Measurements from ENCODE around the gene NFATC2. TPM values are rescaled to one million over a fixed set of nuclear protein-coding genes. Genes with fewer than 3 reads are reported as not detected.

Gene NFATC2
- polyA plus RNA-seq, 5 donors: 5.8 to 10.1 (median 8.7) TPM

DNA sequence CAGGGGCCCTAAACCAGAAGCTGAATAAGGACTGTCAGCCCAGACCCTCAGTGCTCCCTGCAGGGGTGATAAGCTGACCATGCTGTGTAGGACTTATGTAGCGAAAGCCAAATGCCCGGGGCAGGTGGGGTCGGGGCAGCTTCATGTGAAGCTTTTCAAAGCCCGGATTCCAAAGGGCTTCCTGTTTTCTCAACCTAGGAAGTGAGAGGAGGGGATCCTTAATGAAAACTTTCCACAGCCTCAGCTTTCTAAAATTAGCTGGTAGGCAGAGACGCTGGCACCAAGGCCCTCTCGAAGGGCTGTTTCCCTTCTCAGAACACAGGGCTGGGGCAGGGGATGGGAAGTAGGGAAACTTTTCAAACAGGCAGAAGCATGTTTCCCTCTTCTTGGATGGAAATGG is 148.9 kb downstream of the NFATC2 start:
- no peak for DNase-seq

DNA sequence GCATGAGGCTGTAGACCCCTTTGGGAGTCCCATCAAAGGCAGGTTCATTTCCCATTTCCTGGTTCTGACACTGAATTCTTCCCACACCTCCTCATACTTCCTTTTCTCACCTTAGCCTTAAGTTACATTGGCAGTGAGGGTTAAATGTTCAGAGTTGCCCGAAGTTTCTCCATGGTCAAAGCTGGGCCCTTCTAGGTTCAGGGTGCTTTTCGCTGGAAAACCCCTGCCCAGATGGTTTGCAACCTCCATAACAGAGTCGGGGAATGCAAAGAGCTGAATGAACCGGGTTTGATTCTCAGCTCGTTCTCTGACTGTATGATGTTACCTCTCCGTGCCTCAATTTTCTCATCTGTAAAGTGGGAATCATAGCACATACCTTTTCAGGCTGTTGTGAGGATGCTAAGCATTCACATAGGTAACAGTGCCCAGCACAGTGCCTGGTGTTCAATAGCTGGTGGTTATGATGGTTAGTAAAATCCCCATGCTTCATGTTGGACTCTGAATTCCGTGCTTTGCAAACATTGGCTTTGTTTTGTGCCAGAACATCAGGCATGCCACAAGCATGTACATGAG is 149.8 kb downstream of the NFATC2 start:
- no peak for DNase-seq

- DNase-seq: no peak
These were observed 150.6 kb downstream of the NFATC2 start for GRCh38 chr20:51391926-51392325.

GRCh38 chr20:51389543-51390264 is 152.8 kb downstream of the NFATC2 start:
- DNase-seq: no peak

DNA sequence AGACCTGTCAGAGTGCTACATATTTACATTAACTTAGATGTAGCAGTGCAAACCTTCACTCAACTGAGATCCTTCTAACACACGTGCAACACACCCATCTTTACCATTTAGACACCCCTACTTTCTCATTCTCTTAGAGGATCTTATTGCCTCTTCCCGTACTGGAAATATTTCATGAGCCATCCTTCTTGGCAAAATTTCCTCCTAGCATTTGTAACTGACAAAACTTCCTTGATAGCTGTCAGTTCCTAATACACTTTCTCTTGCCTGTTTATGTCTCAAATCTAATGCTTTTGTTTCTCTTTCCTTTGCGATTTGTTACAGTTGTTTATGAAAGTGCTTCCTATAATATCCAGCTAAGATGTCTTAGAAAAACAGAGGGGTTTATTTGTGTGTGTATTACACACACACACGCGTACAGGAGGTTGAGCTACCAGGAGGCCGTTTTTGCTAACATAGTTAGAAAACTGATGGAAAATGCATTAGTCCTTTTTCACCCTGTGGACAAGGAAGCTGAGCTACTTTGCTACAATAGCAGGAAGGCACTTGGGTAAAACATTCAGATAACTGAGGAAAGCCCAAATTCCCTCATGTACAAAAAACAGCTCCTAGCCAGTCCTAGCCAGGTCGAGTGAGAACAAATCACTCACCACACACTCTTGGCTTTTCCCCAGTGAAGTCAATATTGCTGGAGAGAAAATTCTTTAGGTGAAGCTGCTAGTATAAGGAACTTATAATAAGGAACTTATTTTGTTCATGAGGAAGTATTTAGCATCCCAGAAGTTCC is 153.6 kb downstream of the NFATC2 start:
- no peak for DNase-seq

GRCh38 chr20:51388227-51388626 is 154.3 kb downstream of the NFATC2 start:
- no peak for DNase-seq

DNA sequence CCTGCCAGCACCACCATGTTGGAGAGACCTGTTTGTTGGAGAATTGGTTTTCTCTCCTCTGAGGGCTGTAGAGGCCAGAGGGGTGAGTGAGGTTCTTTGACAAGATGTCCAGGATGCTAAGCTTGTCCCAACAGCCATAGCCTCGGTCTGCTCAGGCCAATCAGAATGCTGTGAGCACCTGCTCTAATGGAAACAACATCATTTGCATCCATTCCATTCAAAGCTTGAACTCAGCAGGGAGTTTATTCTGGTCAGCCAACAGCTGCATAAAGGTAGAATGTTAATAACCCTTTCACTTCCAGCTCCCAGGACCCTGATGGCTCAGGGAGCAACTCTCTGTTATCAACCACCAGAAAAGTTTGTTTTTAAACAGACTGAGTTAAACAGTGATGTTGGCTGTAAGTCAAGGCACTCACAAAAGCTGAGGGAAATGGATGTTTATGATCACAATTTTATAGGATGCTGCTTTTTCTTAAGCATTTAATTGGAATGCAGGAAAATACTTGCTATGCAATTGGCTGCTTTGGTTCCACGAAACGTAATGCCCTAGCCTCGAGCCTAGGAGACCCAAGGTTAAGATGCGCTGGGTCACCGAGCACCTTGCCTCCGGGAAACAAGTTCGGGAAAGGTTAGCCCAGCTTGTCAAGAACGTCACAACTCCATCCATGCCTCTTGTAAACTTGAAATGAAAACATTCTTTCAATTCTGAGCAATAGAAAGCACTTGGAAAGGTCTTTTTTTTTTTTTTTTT is 155.2 kb downstream of the NFATC2 start:
- no peak for DNase-seq

GRCh38 chr20:51386586-51386985 is 155.9 kb downstream of the NFATC2 start:
- no peak for DNase-seq

DNA sequence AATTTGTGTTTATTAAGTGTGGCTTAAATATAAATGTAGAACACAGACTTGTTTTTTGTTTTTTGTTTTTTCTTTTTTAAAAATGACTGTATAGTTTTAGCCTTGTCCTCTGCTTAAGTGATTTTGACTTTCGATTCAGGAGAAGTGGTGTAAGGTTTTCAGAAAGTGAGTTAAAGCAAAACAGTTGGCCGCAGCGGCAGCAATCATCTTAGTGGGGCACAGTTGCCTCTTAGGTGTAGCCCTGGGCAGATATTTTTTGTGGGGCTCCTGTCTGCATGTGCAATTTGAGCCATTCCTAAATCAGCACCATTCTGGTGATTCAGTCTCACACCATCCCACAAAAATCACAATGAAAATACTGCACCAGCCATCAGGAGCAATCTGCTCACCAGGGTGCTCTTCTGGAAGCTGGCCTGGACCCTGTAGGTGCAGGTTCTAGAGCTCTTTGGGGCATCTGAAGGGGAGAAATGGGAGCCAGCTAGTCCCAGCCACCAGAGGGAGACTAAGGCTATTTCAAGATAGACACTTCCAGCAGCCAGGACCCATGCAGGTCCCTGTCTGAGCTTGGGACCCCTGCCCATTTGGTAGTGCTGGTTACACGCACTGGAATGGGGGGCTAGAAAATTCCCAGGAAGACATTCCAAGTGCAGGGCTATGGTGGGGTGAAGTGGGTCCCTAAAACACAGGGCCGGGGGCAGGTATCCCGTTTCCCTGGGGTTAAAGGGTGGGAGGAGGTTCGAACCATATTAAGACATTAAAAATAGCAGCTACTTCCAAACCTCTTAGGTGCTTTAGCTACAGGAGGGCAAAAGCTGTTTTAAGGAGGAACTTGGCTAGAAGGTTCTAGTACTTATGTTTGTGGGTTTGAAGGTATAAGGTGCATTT is 156.6 kb downstream of the NFATC2 start:
- no peak for DNase-seq

GRCh38 chr20:51384875-51385274 is 157.6 kb downstream of the NFATC2 start:
- no peak for DNase-seq

- no peak for DNase-seq
These were observed 158.5 kb downstream of the NFATC2 start for GRCh38 chr20:51383891-51384510.

DNA sequence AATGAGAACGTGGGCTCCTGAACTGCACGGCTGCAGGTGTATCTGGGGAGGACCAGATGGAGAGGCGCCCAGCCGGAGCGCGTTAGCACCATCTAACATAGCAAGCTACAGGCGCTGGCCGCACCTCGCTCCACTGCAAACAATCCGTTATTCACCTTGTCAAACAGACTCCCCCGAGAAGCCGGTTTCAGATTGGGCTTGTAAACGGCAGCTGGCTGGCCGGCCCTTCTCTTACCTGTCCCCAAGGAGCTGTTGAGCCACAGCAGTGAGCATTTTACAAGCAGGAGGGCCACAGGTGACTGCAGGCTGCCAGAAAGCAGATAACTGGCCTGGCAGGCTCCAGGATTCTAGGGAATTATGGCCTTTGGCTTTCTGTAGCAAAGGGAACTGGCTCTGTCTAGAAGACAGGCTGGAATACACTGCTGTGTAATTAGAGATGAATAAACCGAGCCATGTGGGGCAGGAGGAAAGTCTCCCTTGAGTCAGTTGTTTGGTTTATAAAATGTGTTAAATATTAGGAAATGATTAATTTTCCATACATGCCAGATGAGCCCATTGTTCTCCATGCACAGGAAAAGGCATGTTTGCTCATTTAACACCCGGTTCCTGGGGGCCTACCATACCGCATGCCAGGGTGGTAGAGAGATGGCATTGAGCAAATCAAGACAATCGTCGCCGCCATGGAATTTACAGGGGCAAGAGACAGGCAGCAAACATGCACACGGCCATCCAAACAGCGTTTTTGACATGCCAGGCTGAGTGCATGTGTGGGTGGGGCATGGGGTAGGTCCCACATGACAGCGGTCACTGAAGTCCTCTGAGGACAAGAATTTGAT is 159.3 kb downstream of the NFATC2 start:
- no peak for DNase-seq

GRCh38 chr20:51382111-51382985 is 160.2 kb downstream of the NFATC2 start:
- DNase-seq: no peak

DNA sequence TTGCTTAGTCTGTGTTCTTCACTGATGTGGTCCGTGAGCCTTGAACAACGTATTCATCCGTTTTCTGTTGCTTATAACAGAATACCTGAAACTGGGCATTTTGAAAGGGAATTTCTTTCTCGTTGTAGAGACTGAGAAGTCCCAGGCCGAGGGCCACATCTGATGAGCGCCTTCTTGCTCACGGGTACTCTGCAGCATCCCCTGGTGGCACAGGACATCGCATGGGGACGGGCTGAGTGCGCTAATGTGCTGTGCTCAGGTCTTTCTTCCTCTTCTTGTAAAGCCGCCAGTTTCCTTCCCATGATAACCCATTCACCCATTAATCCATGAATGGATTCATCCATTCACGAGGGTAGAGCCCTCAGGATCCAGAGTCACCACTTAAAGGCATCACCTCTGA is 161.0 kb downstream of the NFATC2 start:
- DNase-seq: no peak

DNA sequence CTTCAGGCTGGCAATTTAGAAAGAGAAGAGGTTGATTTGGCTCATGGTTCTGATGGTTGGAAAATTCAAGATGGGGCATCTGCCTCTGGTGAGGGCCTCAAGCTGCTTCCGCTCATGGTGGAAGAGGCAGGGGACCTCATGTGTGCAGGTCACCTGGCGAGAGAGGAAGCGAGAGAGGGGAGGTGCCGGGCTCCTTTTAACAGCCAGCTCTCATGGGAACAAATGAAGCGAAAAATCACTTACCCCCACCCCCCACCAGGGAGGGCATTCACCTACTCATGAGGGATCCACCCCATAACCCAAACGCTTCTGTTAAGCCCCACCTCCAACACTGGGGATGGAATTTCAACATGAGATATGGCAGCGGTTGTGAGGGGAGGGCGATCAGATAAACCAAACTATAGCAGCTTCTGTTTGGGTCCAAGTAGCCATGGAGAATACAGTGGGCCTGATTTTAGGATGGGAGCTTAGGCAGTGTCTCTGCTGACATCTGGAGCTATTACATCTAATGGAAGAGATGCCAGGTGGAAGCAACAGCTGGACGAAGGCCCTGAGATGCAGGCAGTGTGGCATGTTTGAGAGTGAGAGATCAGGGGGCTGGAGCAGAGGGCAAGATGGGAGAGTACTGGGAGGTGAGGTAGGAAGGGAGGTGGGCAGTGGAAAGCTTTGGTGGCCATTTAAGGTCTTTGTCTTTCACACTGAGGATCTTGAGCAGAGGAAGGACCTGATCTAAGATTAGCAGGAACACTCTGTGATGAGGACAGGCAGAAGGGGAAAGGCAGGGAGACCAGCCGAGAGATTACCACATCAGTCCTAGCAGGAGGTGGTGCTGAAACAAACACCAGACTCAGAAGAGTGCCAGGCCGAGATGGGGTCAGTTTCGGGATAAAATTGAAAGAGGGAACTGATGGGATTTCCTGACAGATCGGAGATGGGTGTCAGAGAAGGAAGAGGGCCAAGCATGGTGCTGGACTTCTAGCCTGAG is 161.8 kb downstream of the NFATC2 start:
- no peak for DNase-seq

- no peak for DNase-seq
These were observed 162.7 kb downstream of the NFATC2 start for GRCh38 chr20:51379601-51380341.
